Hematopoietic multipotent progenitor cell treated with erythropoietin and hydrocortisone succinate and interleukin-3 and kit ligand, for 4 days (in vitro differentiated cells): ENCODE measurements around the gene ECE1.
"Not testable (repeated sequence)": the region's sequence is repeated elsewhere in the genome, so short reads cannot be mapped to it uniquely, and the experiment has no call there.

Experiments
- DNase-seq: peaks from one replicate; pipeline ENCODE4 v3.0.0-alpha.2; 2015

Gene ECE1

GRCh38 chr1:21175324-21175669 lies 115.0 kb downstream of the ECE1 start:
- peak; percentile 87 for DNase-seq

GRCh38 chr1:21174654-21175323 lies 115.5 kb downstream of the ECE1 start:
- no peak for DNase-seq

- DNase-seq = no peak
Observed at GRCh38 chr1:21174230-21174629, 116.0 kb downstream of the ECE1 start.

- DNase-seq = not testable (repeated sequence)
Observed at GRCh38 chr1:21173096-21173495, 117.2 kb downstream of the ECE1 start.

GRCh38 chr1:21170837-21171236 lies 119.4 kb downstream of the ECE1 start:
- not testable (repeated sequence) for DNase-seq

- no peak for DNase-seq
Observed at GRCh38 chr1:21168444-21168843, 121.8 kb downstream of the ECE1 start.
